RWPE1 (cell line): ENCODE results near the gene GPR137.

ENCODE experiments used
- CTCF ChIA-PET: fragments of 350-600 bp; sonication (Branson Sonifier 250); formaldehyde crosslinking; extraction: SDS; loops from one replicate; lab custom pipeline; 2021; lab: Yijun Ruan, JAX
- POLR2A ChIA-PET: fragments of 400-600 bp; formaldehyde crosslinking; extraction: SDS; loops from one replicate; lab custom pipeline; 2020; ENCODE audit warnings: antibody characterized with exemption; ENCODE audit not compliant: low non-redundant PET; lab: Yijun Ruan, JAX
- DNase-seq: peaks from one replicate; pipeline ENCODE4 v3.0.0; 2012; ENCODE audit warnings: low spot score
- H3K27ac ChIP-seq: fragments of 450-650 bp; 2 replicates; pipeline ENCODE4 v1.5.1; 2017
- CTCF ChIP-seq: fragments of 450-650 bp; conservative IDR thresholded peaks from 2 replicates; pipeline ENCODE4 v1.5.1; 2017; ENCODE audit warnings: low read depth, mild to moderate bottlenecking

GPR137 gene

DNA sequence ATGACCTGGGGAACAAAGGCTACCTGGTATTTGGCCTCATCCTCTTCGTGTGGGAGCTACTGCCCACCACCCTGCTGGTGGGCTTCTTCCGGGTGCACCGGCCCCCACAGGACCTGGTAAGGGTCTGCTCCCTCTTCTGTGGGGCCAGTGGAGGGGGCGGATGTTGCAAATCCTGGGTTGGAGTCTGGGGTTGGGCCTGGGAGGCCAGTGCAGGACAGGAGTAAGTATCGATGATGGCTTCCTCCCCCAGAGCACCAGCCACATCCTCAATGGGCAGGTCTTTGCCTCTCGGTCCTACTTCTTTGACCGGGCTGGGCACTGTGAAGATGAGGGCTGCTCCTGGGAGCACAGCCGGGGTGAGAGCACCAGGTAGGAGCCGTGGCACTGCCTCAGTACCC lies 2.7 kb downstream of the GPR137 start:
- TF ChIP-seq CTCF = no peak
- peak overlapping the region; percentile 97 for H3K27ac ChIP-seq
- ChIA-PET POLR2A (no interaction called here), CTCF (interaction anchor here (0.5 to 2.0 kb wide), 2 partner anchors 13 to 37 kb away, joined by 3 to 12 read pairs; no protein-coding TSS in a partner anchor)
- DNase-seq = no peak

DNA sequence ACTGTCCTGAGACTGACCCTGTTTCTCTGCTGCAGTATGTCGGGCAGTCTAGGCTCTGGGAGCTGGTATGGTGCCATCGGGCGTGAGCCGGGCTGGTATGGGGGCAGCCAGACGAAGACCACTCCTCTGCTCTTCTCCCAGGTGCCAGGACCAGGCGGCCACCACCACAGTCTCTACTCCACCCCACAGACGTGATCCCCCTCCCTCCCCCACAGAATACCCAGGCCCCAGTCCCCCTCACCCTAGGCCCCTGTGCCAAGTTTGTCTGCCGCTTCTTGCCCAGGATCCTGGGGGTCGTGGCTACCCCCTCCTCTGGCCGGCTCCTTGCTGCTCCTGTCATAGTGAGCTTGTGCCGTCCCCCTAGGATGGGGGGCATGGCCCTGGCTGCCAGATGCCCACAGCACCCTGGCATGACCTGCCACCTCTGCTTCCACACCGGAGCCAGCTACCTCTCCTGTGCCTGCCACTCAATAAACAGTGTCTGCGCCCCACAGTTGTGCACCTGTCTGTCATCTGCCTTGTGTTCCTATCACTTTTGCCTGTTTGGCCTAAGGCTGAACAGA lies 3.4 kb downstream of the GPR137 start:
- POLR2A ChIA-PET = no interaction called here
- H3K27ac ChIP-seq = peak overlapping the region; percentile 97; the same call in 1 of the 2 replicates
- TF ChIP-seq CTCF = no peak
- DNase-seq = no peak
- CTCF ChIA-PET = interaction anchor here (0.6 to 2.0 kb wide), 4 partner anchors 10 to 16 kb away, joined by 4 to 12 read pairs (median 4); no protein-coding TSS in a partner anchor

- CTCF ChIA-PET = interaction anchor here (0.6 to 0.7 kb wide), 2 partner anchors 11 to 25 kb away, joined by 3 to 4 read pairs; no protein-coding TSS in a partner anchor
- POLR2A ChIA-PET = no interaction called here
- DNase-seq = no peak
- peak overlapping the region; percentile 97 for H3K27ac ChIP-seq
- no peak for TF ChIP-seq CTCF
Measured at GRCh38 chr11:64290352-64291261, 5.0 kb downstream of the GPR137 start.

DNA sequence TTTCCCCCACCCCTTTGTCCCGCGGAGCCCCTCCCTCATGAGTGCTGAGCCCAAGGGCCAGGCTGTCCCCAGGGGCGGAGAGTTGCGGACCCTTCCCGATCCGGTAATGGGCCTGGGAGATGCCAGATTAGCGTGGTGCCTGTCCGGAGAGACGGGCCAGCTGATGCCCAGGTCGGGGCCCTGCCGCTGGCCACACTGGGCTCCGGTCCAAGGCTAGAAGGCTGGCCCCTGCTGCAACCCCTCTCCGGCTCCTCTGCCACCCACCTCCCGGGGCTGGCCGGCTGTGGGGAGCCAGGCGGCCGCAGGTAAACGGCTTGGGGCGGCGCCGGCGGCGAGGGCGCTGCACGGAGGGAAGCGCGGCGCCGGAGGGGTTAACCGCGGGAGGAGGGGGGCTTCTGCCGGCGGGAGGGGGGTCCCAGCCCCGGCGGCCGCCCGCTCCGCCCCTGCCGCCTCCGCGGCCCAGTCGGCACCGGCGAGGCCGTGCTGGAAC lies 5.7 kb downstream of the GPR137 start, which contains the start of gene KCNK4:
Gene KCNK4 (plus strand): TSS at position 41 of the 490 bp plus-strand sequence. CDS start 1,717 bp downstream, outside the sequence.
- no peak for DNase-seq
- no peak for TF ChIP-seq CTCF
- H3K27ac ChIP-seq = peak within 1 kb of the TSS; percentile 97
- CTCF ChIA-PET = interaction anchor here (0.5 to 0.7 kb wide), 2 partner anchors 10 to 285 kb away, joined by 3 read pairs; no protein-coding TSS in a partner anchor
- POLR2A ChIA-PET = no interaction called here

DNA sequence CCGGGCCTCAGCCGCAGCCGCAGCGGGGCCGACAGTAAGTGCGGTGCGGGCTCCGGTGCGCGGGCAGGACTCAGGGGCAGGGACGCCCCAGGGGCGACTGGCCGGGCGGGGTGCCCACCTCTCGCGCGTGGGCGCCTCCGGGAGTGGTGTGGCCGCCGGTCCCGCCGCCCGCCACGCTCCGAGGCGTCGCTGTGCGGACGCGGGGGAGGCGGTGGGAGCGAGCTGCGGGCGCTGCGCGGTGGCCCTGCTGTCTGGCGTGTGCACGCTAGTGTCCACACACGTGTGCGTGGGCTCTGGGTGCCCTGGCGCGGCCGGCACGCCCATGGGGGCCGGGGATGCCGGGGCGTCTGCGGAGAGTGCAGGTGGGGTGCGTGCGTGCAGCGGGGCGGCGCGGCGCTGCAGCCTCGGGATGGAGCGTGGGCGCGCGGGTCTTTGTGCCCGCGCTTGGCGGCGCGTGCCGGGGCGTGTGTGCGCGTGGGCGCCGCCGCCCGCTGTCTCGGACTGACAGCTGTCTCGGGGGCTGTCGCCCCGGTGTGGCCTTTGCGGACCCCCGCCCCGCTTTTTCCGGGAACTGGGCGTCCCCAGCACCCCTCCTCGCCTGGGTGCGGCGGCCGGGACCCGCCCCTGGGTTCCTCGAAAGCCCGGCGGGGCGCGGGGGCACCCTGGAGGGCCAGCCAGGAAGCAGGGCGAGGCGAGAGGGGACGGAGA lies 6.3 kb downstream of the GPR137 start:
- POLR2A ChIA-PET = no interaction called here
- DNase-seq = no peak
- no peak overlapping the region for H3K27ac ChIP-seq
- no peak for TF ChIP-seq CTCF
- CTCF ChIA-PET = interaction anchor here (0.5 kb wide), 1 partner anchor 285 kb away, joined by 3 read pairs; no protein-coding TSS in a partner anchor
